ENCODE results near the gene IQCH. TPM values are rescaled to one million over a fixed set of nuclear protein-coding genes. Genes with fewer than 3 reads are reported as not detected.
"Not testable (repeated sequence)": the region's sequence is repeated elsewhere in the genome, so short reads cannot be mapped to it uniquely, and the experiment has no call there.

Gene IQCH
- total RNA-seq, 1 experiment from 2014 or later: 2.4 TPM

DNA sequence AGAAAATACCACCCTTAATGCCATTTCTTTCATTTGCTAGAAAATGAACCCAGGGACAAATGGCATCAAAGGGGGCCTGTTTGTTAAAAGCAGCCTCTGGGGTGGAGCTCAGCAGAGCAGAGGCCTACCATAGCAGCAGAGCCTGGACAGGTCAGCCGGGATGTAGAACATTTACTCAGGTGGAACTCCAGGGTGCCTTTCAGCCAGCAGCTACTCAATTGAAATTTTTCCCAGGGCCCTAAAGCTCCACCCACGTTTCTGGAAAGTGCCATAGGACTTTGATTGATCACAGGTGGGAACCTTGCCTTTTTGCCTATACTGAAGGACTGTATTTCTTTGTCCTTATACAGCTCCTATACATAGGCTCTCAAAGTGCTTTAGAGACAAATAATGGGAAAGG, 191.9 kb downstream of the IQCH start:
- Mint-ChIP-seq H3K9me3 (ENCODE audit: unreplicated experiment) (no peaks in the 10 kb centered on the region), H3K4me3 (ENCODE audit: unreplicated experiment) (no peak overlapping the region), H3K27me3 (ENCODE audit: insufficient read depth, unreplicated experiment) (no peaks in the 10 kb centered on the region), H3K4me1 (ENCODE audit: low read depth, unreplicated experiment) (no peaks in the 10 kb centered on the region), H3K36me3 (ENCODE audit: insufficient read depth, unreplicated experiment) (peaks cover 6% of the 10 kb centered on the region), H3K27ac (ENCODE audit: unreplicated experiment) (no peak overlapping the region)
- H3K36me3 ChIP-seq (ENCODE audit: control insufficient read depth, insufficient read depth, low read length): no peaks in the 10 kb centered on the region
- H3K4me3 ChIP-seq (ENCODE audit: low read depth, low read length): no peak overlapping the region
- DNase-seq: no peak
- H3K9me3 ChIP-seq: no peaks in the 10 kb centered on the region
- H3K27me3 ChIP-seq (replicated peaks; ENCODE audit: control insufficient read depth, insufficient read depth, low read length): no peaks in the 10 kb centered on the region
- intact Hi-C loops (cut with micrococcal nuclease; ENCODE audit: unreplicated experiment): no loop called here
- no TSS peak for BruUV-seq (replicated peaks)
- TF ChIP-seq CTCF (IDR thresholded peaks at IDR 0.05; ENCODE audit: insufficient read depth in 1 of 2, low read depth in 1 of 2, low read length in 1 of 2, severe bottlenecking in 1 of 2, unreplicated experiment in 1 of 2): no peak
- POLR2A ChIA-PET: no interaction called here
- no peaks in the 10 kb centered on the region for H3K4me1 ChIP-seq
- CTCF ChIA-PET: interaction anchor here (0.8 kb wide), 1 partner anchor 13 kb away, joined by 3 read pairs; no protein-coding TSS in a partner anchor

- DNase-seq; CTCF ChIA-PET; H3K4me1 Mint-ChIP-seq (ENCODE audit: low read depth, unreplicated experiment): not testable (repeated sequence)
Observed at GRCh38 chr15:67448372-67448771, 193.8 kb downstream of the IQCH start.

DNA sequence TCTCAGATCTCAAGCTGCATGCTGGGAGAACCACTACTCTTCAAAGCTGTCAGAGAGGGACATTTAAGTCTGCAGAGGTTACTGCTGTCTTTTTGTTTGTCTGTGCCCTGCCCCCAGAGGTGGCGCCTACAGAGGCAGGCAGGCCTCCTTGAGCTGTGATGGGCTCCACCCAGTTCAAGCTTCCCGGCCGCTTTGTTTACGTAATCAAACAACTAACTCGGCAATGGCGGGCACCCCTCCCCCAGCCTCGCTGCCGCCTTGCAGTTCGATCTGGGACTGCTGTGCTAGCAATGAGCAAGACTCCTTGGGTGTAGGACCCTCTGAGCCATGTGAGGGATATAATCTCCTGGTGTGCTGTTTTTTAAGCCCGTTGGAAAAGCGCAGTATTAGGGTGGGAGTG, 199.1 kb downstream of the IQCH start:
- H3K4me3 ChIP-seq (ENCODE audit: low read depth, low read length); H3K9me3 Mint-ChIP-seq (ENCODE audit: unreplicated experiment); CTCF ChIA-PET; H3K27ac Mint-ChIP-seq (ENCODE audit: unreplicated experiment); H3K27me3 ChIP-seq (replicated peaks; ENCODE audit: control insufficient read depth, insufficient read depth, low read length); intact Hi-C loops (cut with micrococcal nuclease; ENCODE audit: unreplicated experiment); H3K36me3 Mint-ChIP-seq (ENCODE audit: insufficient read depth, unreplicated experiment); H3K27me3 Mint-ChIP-seq (ENCODE audit: insufficient read depth, unreplicated experiment); DNase-seq; H3K4me3 Mint-ChIP-seq (ENCODE audit: unreplicated experiment); POLR2A ChIA-PET; BruUV-seq (replicated peaks); H3K9me3 ChIP-seq; H3K4me1 ChIP-seq; H3K4me1 Mint-ChIP-seq (ENCODE audit: low read depth, unreplicated experiment); H3K36me3 ChIP-seq (ENCODE audit: control insufficient read depth, insufficient read depth, low read length): not testable (repeated sequence)

More at GRCh38 chr15:67448372-67448771, 193.8 kb downstream of the IQCH start:
- H3K27me3 ChIP-seq (replicated peaks; ENCODE audit: control insufficient read depth, insufficient read depth, low read length); H3K4me1 ChIP-seq; H3K4me3 ChIP-seq (ENCODE audit: low read depth, low read length); H3K36me3 Mint-ChIP-seq (ENCODE audit: insufficient read depth, unreplicated experiment); H3K9me3 ChIP-seq; intact Hi-C loops (cut with micrococcal nuclease; ENCODE audit: unreplicated experiment); POLR2A ChIA-PET; BruUV-seq (replicated peaks); H3K27me3 Mint-ChIP-seq (ENCODE audit: insufficient read depth, unreplicated experiment); H3K36me3 ChIP-seq (ENCODE audit: control insufficient read depth, insufficient read depth, low read length); H3K9me3 Mint-ChIP-seq (ENCODE audit: unreplicated experiment); H3K27ac Mint-ChIP-seq (ENCODE audit: unreplicated experiment); H3K4me3 Mint-ChIP-seq (ENCODE audit: unreplicated experiment): not testable (repeated sequence)

DNA sequence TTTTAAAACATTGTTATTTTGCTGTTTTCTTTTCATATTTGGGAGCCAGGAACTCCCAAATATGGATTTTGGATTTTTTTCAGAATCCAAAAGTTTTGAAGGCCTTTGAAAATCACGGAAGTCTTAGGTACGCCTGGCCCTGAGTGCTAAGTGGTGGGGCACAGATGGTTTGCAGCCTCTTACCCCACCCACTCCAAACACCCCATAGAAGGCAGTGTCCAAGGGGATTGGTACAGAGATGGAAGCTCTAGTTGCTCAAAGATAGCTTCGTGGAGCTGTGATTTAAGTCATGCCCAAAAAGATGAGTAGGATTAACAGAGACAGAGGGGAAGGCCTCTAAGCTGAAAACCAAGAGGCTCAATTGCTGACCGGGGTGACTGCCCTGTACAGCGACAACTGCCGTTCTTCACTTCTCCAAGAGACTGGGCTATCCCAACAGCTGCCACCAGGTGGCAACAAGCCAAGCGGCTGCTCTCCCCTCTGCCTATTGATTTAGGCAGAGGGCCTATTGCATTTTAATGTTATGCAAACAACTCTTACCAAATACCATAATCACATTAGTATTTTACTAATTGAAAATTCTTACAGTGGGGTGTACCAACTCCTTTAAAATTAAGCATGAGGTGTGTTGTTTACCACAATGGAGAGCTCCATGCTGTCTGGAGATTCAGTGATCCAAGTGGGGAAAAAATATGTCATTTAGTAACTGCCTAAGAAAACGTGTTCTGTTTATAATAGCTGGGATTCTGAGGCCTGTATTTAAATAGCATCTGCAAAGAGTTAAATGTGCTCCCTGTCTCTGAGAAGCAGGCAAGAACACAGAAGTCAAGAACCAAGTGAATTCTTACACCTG, 202.3 kb downstream of the IQCH start:
- Mint-ChIP-seq H3K4me1 (ENCODE audit: low read depth, unreplicated experiment) (no peaks in the 10 kb centered on the region), H3K27me3 (ENCODE audit: insufficient read depth, unreplicated experiment) (no peaks in the 10 kb centered on the region), H3K27ac (ENCODE audit: unreplicated experiment) (no peak overlapping the region), H3K9me3 (ENCODE audit: unreplicated experiment) (peaks cover 9% of the 10 kb centered on the region), H3K36me3 (ENCODE audit: insufficient read depth, unreplicated experiment) (no peaks in the 10 kb centered on the region), H3K4me3 (ENCODE audit: unreplicated experiment) (no peak overlapping the region)
- no peaks in the 10 kb centered on the region for H3K36me3 ChIP-seq (ENCODE audit: control insufficient read depth, insufficient read depth, low read length)
- peak; percentile 67 to 84 for DNase-seq
- no peaks in the 10 kb centered on the region for H3K4me1 ChIP-seq
- POLR2A ChIA-PET: no interaction called here
- TF ChIP-seq CTCF (IDR thresholded peaks at IDR 0.05; ENCODE audit: insufficient read depth in 1 of 2, low read depth in 1 of 2, low read length in 1 of 2, severe bottlenecking in 1 of 2, unreplicated experiment in 1 of 2): peak; percentile 80 to 89
- no peak overlapping the region for H3K4me3 ChIP-seq (ENCODE audit: low read depth, low read length)
- H3K27me3 ChIP-seq (replicated peaks; ENCODE audit: control insufficient read depth, insufficient read depth, low read length): no peaks in the 10 kb centered on the region
- no TSS peak for BruUV-seq (replicated peaks)
- intact Hi-C loops (cut with micrococcal nuclease; ENCODE audit: unreplicated experiment): loop anchor here (1.0 kb wide), 1 partner anchor 379 kb away; no protein-coding TSS in a partner anchor
- CTCF ChIA-PET: interaction anchor here (0.6 to 1.0 kb wide), 4 partner anchors 122 to 381 kb away, joined by 3 to 4 read pairs (median 3); no protein-coding TSS in a partner anchor
- no peaks in the 10 kb centered on the region for H3K9me3 ChIP-seq
